GM18505 (cell line): ENCODE results near the gene TBC1D23.
"Not testable (repeated sequence)": the region's sequence is repeated elsewhere in the genome, so short reads cannot be mapped to it uniquely, and the experiment has no call there.

Experiments used
- ATAC-seq: cut with Tn5 transposase; IDR thresholded peaks from one replicate; pipeline ENCODE4 v1.9.1; 2021; ENCODE audit not compliant: unreplicated experiment
- POLR2A ChIP-seq: IDR thresholded peaks from 4 replicates; pipeline ENCODE4 v1.6.1; 2011; ENCODE audit warnings: borderline replicate concordance; ENCODE audit not compliant: insufficient read depth, insufficient read length; ENCODE audit errors: extremely low read depth

The TBC1D23 gene

DNA sequence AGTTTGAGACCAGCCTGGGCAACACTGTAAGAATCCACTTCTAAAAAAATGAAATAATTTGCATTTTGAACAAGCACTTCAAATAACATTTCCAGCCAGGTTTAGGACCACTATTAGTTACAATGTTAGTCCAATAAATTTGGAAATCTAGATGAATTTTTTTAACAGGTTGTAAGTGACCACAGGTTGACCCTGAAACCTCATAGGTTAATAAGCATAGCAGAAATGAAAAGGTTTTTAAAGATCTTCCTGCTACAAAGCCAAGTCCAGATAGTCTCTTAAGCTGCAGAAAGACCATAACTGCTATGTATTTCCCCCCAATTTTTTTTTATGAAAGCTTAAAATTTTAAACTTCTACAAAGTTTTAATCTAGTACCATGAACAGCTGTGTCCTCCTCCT is 72.3 kb downstream of the TBC1D23 start:
- ATAC-seq: no peak
- no peak for TF ChIP-seq POLR2A

GRCh38 chr3:100333970-100334487 is 73.2 kb downstream of the TBC1D23 start:
- ATAC-seq: peak; percentile 29

GRCh38 chr3:100334488-100335351 is 73.9 kb downstream of the TBC1D23 start, which contains the start of gene NIT2:
Gene NIT2, plus strand, starts transcription at chr3:100334757. Its CDS starts 35 bp downstream, at chr3:100334792.
- peak; percentile 88 for TF ChIP-seq POLR2A
- ATAC-seq: peak; percentile 98

More at GRCh38 chr3:100333970-100334487, 73.2 kb downstream of the TBC1D23 start:
- TF ChIP-seq POLR2A: no peak

DNA sequence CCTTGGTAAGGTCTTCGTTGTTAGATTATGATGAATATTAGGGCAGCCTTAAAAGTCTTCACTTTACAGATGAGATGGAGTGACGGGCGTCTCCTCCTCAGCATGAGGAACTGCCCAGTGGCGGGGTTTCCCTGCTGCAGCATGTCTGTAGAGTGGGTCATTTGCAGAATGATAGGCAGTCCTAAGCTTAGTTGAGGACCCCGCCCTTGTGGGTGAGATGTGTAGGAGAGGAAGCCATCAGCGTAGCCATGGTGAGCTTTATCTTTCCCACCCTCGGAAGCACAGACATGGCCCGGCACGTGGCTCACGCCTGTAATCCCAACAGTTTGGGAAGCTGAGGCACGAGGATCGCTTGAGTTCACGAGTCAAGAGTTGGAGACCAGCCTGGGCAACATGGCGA is 74.6 kb downstream of the TBC1D23 start:
- TF ChIP-seq POLR2A: no peak
- peak; percentile 28 for ATAC-seq

DNA sequence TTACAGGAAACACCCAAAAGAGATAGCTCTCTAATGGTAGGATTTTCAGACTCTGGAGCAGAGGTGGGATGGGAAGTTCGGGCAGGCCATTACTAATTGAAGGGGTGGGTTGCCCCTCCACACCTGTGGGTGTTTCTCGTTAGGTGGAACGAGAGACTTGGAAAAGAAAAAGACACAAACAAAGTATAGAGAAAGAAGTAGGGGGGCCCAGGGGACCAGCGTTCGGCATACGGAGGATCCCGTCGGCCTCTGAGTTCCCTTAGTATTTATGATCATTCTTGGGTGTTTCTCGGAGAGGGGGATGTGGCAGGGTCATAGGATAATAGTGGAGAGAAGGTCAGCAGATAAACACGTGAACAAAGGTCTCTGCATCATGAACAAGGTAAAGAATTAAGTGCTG is 75.4 kb downstream of the TBC1D23 start:
- not testable (repeated sequence) for ATAC-seq

GRCh38 chr3:100338911-100339310 is 78.1 kb downstream of the TBC1D23 start:
- no peak for ATAC-seq
- TF ChIP-seq POLR2A: no peak

DNA sequence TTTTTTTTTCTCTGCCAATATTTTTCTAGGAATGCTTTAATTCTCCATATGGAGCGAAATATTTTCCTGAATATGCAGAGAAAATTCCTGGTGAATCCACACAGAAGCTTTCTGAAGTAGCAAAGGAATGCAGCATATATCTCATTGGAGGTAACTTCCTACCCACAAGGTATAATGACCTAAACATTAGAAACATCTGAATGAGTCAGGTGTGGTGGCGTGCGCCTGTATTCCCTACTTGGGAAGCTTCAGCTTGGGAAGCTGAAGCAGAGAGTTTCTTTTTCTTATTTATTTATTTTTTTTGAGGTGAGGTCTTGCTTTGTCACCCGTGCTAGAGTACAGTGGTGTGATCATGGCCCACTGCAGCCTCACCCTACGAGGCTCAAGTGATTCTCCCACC is 79.0 kb downstream of the TBC1D23 start:
- no peak for ATAC-seq
- TF ChIP-seq POLR2A: no peak

- TF ChIP-seq POLR2A: no peak
- no peak for ATAC-seq
Measured at GRCh38 chr3:100340527-100340926, 79.7 kb downstream of the TBC1D23 start.

DNA sequence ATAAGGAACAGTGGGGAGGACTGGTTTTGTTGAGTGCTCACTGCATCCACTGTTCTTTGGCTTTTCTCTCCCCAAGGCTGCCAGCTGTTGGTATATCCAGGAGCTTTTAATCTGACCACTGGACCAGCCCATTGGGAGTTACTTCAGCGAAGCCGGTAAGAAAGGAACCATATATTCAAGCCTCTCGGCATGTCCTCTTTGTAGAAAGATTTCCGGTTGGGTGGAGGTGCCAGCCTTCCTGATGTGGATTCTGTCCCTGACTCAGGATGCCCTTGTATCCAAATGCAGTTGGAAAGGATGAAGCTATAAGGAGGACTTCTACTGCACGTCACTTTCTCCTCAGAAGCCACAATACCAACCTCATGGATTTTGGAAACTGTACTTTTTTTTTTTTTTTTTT is 87.9 kb downstream of the TBC1D23 start:
- no peak for ATAC-seq
- TF ChIP-seq POLR2A: no peak

DNA sequence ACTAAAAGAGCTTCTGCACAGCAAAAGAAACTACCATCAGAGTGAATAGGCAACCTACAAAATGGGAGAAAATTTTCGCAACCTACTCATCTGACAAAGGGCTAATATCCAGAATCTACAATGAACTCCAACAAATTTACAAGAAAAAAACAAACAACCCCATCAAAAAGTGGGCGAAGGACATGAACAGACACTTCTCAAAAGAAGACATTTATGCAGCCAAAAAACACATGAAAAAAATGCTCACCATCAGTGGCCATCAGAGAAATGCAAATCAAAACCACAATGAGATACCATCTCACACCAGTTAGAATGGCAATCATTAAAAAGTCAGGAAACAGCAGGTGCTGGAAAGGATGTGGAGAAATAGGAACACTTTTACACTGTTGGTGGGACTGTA is 91.0 kb downstream of the TBC1D23 start:
- ATAC-seq: not testable (repeated sequence)

GRCh38 chr3:100352296-100353231 is 91.8 kb downstream of the TBC1D23 start:
- TF ChIP-seq POLR2A: no peak
- no peak for ATAC-seq

DNA sequence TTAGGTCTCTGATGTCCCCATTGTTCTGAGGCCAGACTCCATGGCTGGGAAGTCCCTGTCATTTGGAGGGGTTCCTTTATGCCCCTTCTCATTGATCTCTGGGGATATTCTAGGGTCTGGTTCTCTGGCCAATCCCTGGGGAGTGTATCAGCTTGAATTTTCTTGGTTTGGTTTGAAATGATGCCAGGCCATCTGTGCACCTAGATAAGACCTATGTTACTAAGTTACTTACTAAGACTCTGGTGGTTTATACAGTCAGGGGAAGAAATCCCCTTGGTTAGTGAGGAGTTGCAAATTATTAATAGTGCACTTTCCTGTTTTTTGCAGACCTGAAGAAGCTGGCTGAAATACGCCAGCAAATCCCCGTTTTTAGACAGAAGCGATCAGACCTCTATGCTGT is 94.1 kb downstream of the TBC1D23 start:
- no peak for ATAC-seq
- no peak for TF ChIP-seq POLR2A

- no peak for ATAC-seq
- no peak for TF ChIP-seq POLR2A
Measured at GRCh38 chr3:100358413-100358812, 97.6 kb downstream of the TBC1D23 start.
